Stimulated activated CD8-positive, alpha-beta memory T cell treated with anti-CD3 and anti-CD28 coated beads, Interleukin-15, amount 100 ng/mL, for 24 hours (primary cell): ENCODE results near the gene SEL1L.
"Not testable (repeated sequence)": the region's sequence is repeated elsewhere in the genome, so short reads cannot be mapped to it uniquely, and the experiment has no call there.

Experiments
- DNase-seq: peaks from one replicate; pipeline ENCODE4 v3.0.0-alpha.2; 2020; ENCODE audit warnings: low read depth

The SEL1L gene

GRCh38 chr14:81447021-81447764, 86.5 kb downstream of the SEL1L start:
- no peak for DNase-seq

GRCh38 chr14:81446279-81447007, 87.2 kb downstream of the SEL1L start:
- no peak for DNase-seq

- DNase-seq, result no peak
These were observed 92.0 kb downstream of the SEL1L start for GRCh38 chr14:81441626-81442134.

- DNase-seq, result no peak
These were observed 93.6 kb downstream of the SEL1L start for GRCh38 chr14:81440041-81440440.

- no peak for DNase-seq
These were observed 96.4 kb downstream of the SEL1L start for GRCh38 chr14:81437244-81437643.

- no peak for DNase-seq
These were observed 97.1 kb downstream of the SEL1L start for GRCh38 chr14:81436296-81437138.

- no peak for DNase-seq
These were observed 98.0 kb downstream of the SEL1L start for GRCh38 chr14:81435391-81436295.

- no peak for DNase-seq
These were observed 98.6 kb downstream of the SEL1L start for GRCh38 chr14:81435048-81435390.

- DNase-seq, result no peak
These were observed 99.4 kb downstream of the SEL1L start for GRCh38 chr14:81434230-81434629.

GRCh38 chr14:81433378-81433777, 100.3 kb downstream of the SEL1L start:
- DNase-seq, result no peak

- no peak for DNase-seq
These were observed 101.4 kb downstream of the SEL1L start for GRCh38 chr14:81432219-81432661.

- DNase-seq, result no peak
These were observed 103.4 kb downstream of the SEL1L start for GRCh38 chr14:81430235-81430634.

GRCh38 chr14:81429749-81430148, 103.9 kb downstream of the SEL1L start:
- not testable (repeated sequence) for DNase-seq

- DNase-seq, result no peak
These were observed 104.6 kb downstream of the SEL1L start for GRCh38 chr14:81429028-81429427.

GRCh38 chr14:81427348-81428058, 106.2 kb downstream of the SEL1L start:
- DNase-seq, result no peak

GRCh38 chr14:81423504-81423903, 110.1 kb downstream of the SEL1L start:
- no peak for DNase-seq
